ENCODE measurements around the gene HYCC1.

- TF ChIP-seq, protein P1, sequence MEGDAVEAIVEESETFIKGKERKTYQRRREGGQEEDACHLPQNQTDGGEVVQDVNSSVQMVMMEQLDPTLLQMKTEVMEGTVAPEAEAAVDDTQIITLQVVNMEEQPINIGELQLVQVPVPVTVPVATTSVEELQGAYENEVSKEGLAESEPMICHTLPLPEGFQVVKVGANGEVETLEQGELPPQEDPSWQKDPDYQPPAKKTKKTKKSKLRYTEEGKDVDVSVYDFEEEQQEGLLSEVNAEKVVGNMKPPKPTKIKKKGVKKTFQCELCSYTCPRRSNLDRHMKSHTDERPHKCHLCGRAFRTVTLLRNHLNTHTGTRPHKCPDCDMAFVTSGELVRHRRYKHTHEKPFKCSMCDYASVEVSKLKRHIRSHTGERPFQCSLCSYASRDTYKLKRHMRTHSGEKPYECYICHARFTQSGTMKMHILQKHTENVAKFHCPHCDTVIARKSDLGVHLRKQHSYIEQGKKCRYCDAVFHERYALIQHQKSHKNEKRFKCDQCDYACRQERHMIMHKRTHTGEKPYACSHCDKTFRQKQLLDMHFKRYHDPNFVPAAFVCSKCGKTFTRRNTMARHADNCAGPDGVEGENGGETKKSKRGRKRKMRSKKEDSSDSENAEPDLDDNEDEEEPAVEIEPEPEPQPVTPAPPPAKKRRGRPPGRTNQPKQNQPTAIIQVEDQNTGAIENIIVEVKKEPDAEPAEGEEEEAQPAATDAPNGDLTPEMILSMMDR (conservative IDR thresholded peaks at IDR 0.05): no peak
- no peak for TF ChIP-seq EZH2 (IDR thresholded peaks at IDR 0.05; ENCODE audit: low read depth)
Measured at GRCh38 chr7:22979251-22979650, 34.7 kb downstream of the HYCC1 start.

Data from PC-9 (cell line).